Esophagus muscularis mucosa (tissue), 4 donors: ENCODE results near the gene GPR42. TPM values are rescaled to one million over a fixed set of nuclear protein-coding genes. Genes with fewer than 3 reads are reported as not detected.

Experiments
- DNase-seq: peaks from one replicate; pipeline ENCODE4 v3.0.0-alpha.2; 2017; ENCODE audit errors: extremely low spot score
- H3K27ac ChIP-seq, 4 donors: fragments of 200-600 bp; sonication (generic); replicated peaks in 1 of 4; 1 replicate in 3 of 4; 2 replicates in 1 of 4; pipeline ENCODE4 v1.5.1; 2016 to 2019; ENCODE audit warnings: mild to moderate bottlenecking in 1 of 4
- H3K27me3 ChIP-seq, 4 donors: fragments of 200-600 bp; sonication (generic); one replicate each; pipeline versions ENCODE4 v1.5.1 to v1.6.0; 2016 to 2019
- H3K36me3 ChIP-seq, 4 donors: fragments of 200-600 bp; sonication (generic); one replicate each; pipeline ENCODE4 v1.5.1; 2016 to 2019
- H3K4me1 ChIP-seq, 4 donors: fragments of 200-600 bp; sonication (generic); one replicate each; pipeline ENCODE4 v1.5.1; 2016 to 2019
- H3K4me3 ChIP-seq, 4 donors: fragments of 200-600 bp; sonication (generic); 1 replicate in 2 of 4; 2 replicates in 2 of 4; pipeline ENCODE4 v1.5.1; 2016 to 2019; ENCODE audit warnings: mild to moderate bottlenecking in 4 of 4, moderate library complexity in 1 of 4
- H3K9me3 ChIP-seq, 4 donors: fragments of 200-600 bp; sonication (generic); 1 replicate in 3 of 4; 2 replicates in 1 of 4; pipeline ENCODE4 v1.5.1; 2016 to 2019
- CTCF ChIP-seq, 3 experiments: fragments of 200-600 bp in 2 of 3; fragments of 450-650 bp in 1 of 3; sonication (generic) in 2 of 3; IDR thresholded peaks; one replicate each; pipeline ENCODE4 v1.5.1; 2017 to 2019; ENCODE audit warnings: antibody characterized with exemption in 3 of 3, mild to moderate bottlenecking in 2 of 3, moderate library complexity in 1 of 3
- EP300 ChIP-seq: sonication (generic); formaldehyde crosslinking; IDR thresholded peaks from one replicate; pipeline ENCODE4 v1.6.1; 2017; ENCODE audit warnings: antibody characterized with exemption
- POLR2A ChIP-seq: fragments of 450-650 bp; IDR thresholded peaks from one replicate; pipeline ENCODE4 v1.6.1; 2017; ENCODE audit warnings: antibody characterized with exemption, moderate library complexity, mild to moderate bottlenecking, low read depth
- POLR2AphosphoS5 ChIP-seq, 2 donors: sonication (generic); formaldehyde crosslinking; IDR thresholded peaks; one replicate each; pipeline ENCODE4 v1.6.1; 2017; ENCODE audit warnings: antibody characterized with exemption in 2 of 2
- WGBS: methylation state at CpG from one replicate; pipeline ENCODE4 v1.1.5; 2018; 5-methylcytosine and 5-hydroxymethylcytosine counted together
- intact Hi-C: fragments of 100-400 bp; cut with DNase I; formaldehyde crosslinking; loops from one replicate; pipeline ENCODE4 v1.15.1; 2023
- total RNA-seq, 4 donors: library from RNA; depleted of rRNA; stranded (reverse); fragments of >200 nt; gene quantifications; one replicate each; pipeline versions ENCODE4 v1.1.0 to v1.2.1, GENCODE V29; 2016

Gene GPR42
- total RNA-seq, 4 donors from 2014 or later = 0.17 TPM; not detected in 3

- DNase-seq = peak; percentile 37
- TF ChIP-seq POLR2A (no peak), POLR2AphosphoS5 (IDR thresholded peaks at IDR 0.05) (no peak), CTCF (IDR thresholded peaks at IDR 0.05) (no peak), EP300 (no peak)
- no peak overlapping the region for H3K4me3 ChIP-seq
- no peaks in the 10 kb centered on the region for H3K9me3 ChIP-seq
- no peaks in the 10 kb centered on the region for H3K4me1 ChIP-seq
- H3K36me3 ChIP-seq = no peaks in the 10 kb centered on the region
- H3K27me3 ChIP-seq = peaks cover 0 to 16% (median 0%) of the 10 kb centered on the region in 4 donors
- intact Hi-C loops = no loop called here
- 82% methylated on average over 5 of the region's 14 CpGs for WGBS
- no peak overlapping the region for H3K27ac ChIP-seq
Observed at GRCh38 chr19:35362261-35363000, 8.4 kb upstream of the GPR42 start.

- TF ChIP-seq POLR2AphosphoS5 (IDR thresholded peaks at IDR 0.05) (no peak), EP300 (no peak), CTCF (IDR thresholded peaks at IDR 0.05) (no peak), POLR2A (no peak)
- no peaks in the 10 kb centered on the region for H3K36me3 ChIP-seq
- H3K27me3 ChIP-seq = peaks cover 0 to 13% (median 0%) of the 10 kb centered on the region in 4 donors
- H3K4me3 ChIP-seq = no peak overlapping the region
- 65% methylated on average over 7 of the region's 11 CpGs for WGBS
- no peaks in the 10 kb centered on the region for H3K4me1 ChIP-seq
- H3K9me3 ChIP-seq = no peaks in the 10 kb centered on the region
- intact Hi-C loops = no loop called here
- DNase-seq = peak; percentile 19
- H3K27ac ChIP-seq = no peak overlapping the region
Observed at GRCh38 chr19:35363001-35363590, 7.8 kb upstream of the GPR42 start.

GRCh38 chr19:35363711-35364425 lies 7.0 kb upstream of the GPR42 start:
- 92% methylated on average over 11 of the region's 19 CpGs for WGBS

GRCh38 chr19:35365303-35365702 lies 5.6 kb upstream of the GPR42 start:
- no peak overlapping the region for H3K27ac ChIP-seq
- 97% methylated on average over 3 of the region's 4 CpGs for WGBS
- no peak overlapping the region for H3K4me3 ChIP-seq
- no peaks in the 10 kb centered on the region for H3K9me3 ChIP-seq
- intact Hi-C loops = no loop called here
- peak; percentile 17 for DNase-seq
- TF ChIP-seq POLR2AphosphoS5 (IDR thresholded peaks at IDR 0.05) (no peak), POLR2A (no peak), EP300 (no peak), CTCF (IDR thresholded peaks at IDR 0.05) (no peak)
- no peaks in the 10 kb centered on the region for H3K36me3 ChIP-seq
- H3K27me3 ChIP-seq = peaks cover 0 to 10% (median 0%) of the 10 kb centered on the region in 4 donors
- no peaks in the 10 kb centered on the region for H3K4me1 ChIP-seq

More at GRCh38 chr19:35363711-35364425, 7.0 kb upstream of the GPR42 start:
- Histone ChIP-seq H3K9me3 (no peaks in the 10 kb centered on the region), H3K27ac (no peak overlapping the region), H3K36me3 (no peaks in the 10 kb centered on the region), H3K27me3 (peaks cover 0 to 10% (median 0%) of the 10 kb centered on the region in 4 donors), H3K4me3 (no peak overlapping the region), H3K4me1 (no peaks in the 10 kb centered on the region)
- TF ChIP-seq EP300 (no peak), POLR2A (no peak), POLR2AphosphoS5 (IDR thresholded peaks at IDR 0.05) (no peak), CTCF (IDR thresholded peaks at IDR 0.05) (no peak)
- intact Hi-C loops = no loop called here
- DNase-seq = peak; percentile 8
